22Rv1 (cell line): ENCODE results near the gene CDKN3.
A peak's percentile ranks its signal among the peaks of the same experiment; 100 is the strongest.

Source experiments
- H3K27ac ChIP-seq: fragments of 450-650 bp; 2 replicates; pipeline ENCODE4 v1.5.1; 2017
- ZFX ChIP-seq: fragments of 450-650 bp; IDR thresholded peaks from 2 replicates; pipeline ENCODE4 v1.6.1; 2017; ENCODE audit warnings: antibody characterized with exemption, borderline replicate concordance
- TF ChIP-seq, protein P1 (sequence below): fragments of 450-650 bp; IDR thresholded peaks from 2 replicates; pipeline ENCODE4 v1.5.1; 2017; ENCODE audit warnings: mild to moderate bottlenecking

CDKN3 gene

GRCh38 chr14:54396493-54397335 lies at the start of gene CDKN3:
CDKN3 (plus strand) TSS chr14:54397007; CDS start chr14:54397069, 62 bp downstream.
- H3K27ac ChIP-seq = peak within 1 kb of the TSS; percentile 66

GRCh38 chr14:54347044-54347443 lies 49.8 kb upstream of the CDKN3 start:
- no peak for TF ChIP-seq ZFX
- TF ChIP-seq, protein P1, sequence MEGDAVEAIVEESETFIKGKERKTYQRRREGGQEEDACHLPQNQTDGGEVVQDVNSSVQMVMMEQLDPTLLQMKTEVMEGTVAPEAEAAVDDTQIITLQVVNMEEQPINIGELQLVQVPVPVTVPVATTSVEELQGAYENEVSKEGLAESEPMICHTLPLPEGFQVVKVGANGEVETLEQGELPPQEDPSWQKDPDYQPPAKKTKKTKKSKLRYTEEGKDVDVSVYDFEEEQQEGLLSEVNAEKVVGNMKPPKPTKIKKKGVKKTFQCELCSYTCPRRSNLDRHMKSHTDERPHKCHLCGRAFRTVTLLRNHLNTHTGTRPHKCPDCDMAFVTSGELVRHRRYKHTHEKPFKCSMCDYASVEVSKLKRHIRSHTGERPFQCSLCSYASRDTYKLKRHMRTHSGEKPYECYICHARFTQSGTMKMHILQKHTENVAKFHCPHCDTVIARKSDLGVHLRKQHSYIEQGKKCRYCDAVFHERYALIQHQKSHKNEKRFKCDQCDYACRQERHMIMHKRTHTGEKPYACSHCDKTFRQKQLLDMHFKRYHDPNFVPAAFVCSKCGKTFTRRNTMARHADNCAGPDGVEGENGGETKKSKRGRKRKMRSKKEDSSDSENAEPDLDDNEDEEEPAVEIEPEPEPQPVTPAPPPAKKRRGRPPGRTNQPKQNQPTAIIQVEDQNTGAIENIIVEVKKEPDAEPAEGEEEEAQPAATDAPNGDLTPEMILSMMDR = no peak
- H3K27ac ChIP-seq = no peak overlapping the region

More at GRCh38 chr14:54396493-54397335, at the start of gene CDKN3:
- TF ChIP-seq, protein P1 = peak; percentile 62
- TF ChIP-seq ZFX = no peak

DNA sequence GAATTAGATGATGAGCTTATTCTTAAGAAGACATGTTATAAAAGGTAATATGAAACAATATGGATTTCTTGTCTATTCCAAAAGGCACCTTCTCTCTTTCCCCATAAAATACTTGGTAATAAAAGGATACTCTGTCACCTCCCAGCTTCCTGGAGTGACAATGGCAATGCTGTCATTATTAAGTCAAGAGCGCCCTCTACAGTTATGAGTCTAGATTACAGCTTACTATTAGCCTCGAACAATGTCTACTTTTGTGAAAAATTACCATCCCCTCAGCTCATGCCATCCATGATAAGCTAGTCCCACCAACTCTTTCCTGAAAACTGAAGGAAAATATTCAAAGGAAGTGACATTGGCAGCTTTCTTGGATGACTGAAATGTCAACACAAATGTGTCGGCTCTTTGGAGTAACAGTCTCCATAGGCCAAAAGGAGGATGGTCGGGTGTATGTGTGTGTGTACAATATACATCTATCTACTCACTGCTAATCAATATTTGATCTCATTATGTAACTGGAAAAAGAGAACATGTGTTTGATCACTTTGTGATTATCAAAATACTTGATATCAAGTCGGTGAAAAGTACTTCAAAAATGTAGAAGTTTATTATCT lies 48.7 kb upstream of the CDKN3 start:
- no peak for TF ChIP-seq ZFX
- TF ChIP-seq, protein P1 = peak; percentile 78
- no peak overlapping the region for H3K27ac ChIP-seq

DNA sequence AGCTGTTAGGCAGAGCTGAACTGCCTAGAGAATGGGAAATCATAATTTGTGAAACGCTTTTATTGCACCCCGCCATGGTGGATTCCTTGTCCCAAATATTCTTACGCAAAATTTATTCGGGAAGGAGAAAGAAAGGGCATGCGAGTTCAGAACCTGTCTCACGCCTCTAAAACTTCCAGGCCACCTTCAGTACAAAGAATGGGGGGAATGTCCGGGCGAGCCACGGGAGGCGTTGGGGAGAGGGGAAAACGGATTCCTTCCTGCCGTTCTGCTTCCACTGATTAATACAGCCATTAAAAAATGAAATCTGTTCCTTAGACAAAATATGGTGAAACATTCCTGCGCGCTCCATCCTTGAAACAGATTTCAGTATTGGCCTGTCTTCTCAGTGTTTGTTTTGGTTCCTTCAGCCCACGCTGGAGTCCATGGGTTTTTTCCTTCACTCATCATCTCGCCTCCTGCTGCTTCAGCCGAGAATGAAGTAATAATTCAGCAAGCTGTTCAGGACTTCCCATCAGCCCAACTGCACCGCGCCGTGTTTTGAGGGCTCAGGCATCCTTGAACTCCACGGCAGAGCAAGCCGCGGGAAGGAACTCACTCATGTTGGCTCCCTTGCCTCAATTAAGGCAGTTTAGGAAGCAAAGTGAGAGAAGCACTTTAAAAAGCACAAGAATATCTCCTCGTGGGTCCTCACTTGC lies 47.7 kb upstream of the CDKN3 start:
- no peak overlapping the region for H3K27ac ChIP-seq
- TF ChIP-seq ZFX = no peak
- TF ChIP-seq, protein P1 = no peak

GRCh38 chr14:54349713-54350112 lies 47.1 kb upstream of the CDKN3 start:
- TF ChIP-seq ZFX = no peak
- TF ChIP-seq, protein P1 = no peak

GRCh38 chr14:54350203-54350602 lies 46.6 kb upstream of the CDKN3 start:
- H3K27ac ChIP-seq = no peak overlapping the region
- TF ChIP-seq, protein P1 = no peak
- no peak for TF ChIP-seq ZFX

More at GRCh38 chr14:54349713-54350112, 47.1 kb upstream of the CDKN3 start:
- H3K27ac ChIP-seq = no peak overlapping the region

- TF ChIP-seq, protein P1 = no peak
- TF ChIP-seq ZFX = no peak
- H3K27ac ChIP-seq = no peak overlapping the region
Measured at GRCh38 chr14:54353266-54353665, 43.5 kb upstream of the CDKN3 start.
